Coronary artery (tissue), 2 donors: Measurements from ENCODE around the gene MIEF1.

ENCODE experiments used
- DNase-seq: peaks from one replicate; pipeline ENCODE4 v3.0.0-alpha.2; 2017; ENCODE audit warnings: low spot score
- H3K27ac ChIP-seq, 2 donors: fragments of 200-600 bp; sonication (generic); one replicate each; pipeline ENCODE4 v1.5.1; 2016 to 2019
- H3K4me3 ChIP-seq: fragments of 200-600 bp; sonication (generic); 2 replicates; pipeline ENCODE4 v1.5.1; 2016; ENCODE audit warnings: mild to moderate bottlenecking, moderate library complexity
- TF ChIP-seq, protein P1 (sequence below): fragments of 200-600 bp; sonication (generic); IDR thresholded peaks from one replicate; pipeline ENCODE4 v1.5.1; 2019; ENCODE audit warnings: antibody characterized with exemption

MIEF1 gene

DNA sequence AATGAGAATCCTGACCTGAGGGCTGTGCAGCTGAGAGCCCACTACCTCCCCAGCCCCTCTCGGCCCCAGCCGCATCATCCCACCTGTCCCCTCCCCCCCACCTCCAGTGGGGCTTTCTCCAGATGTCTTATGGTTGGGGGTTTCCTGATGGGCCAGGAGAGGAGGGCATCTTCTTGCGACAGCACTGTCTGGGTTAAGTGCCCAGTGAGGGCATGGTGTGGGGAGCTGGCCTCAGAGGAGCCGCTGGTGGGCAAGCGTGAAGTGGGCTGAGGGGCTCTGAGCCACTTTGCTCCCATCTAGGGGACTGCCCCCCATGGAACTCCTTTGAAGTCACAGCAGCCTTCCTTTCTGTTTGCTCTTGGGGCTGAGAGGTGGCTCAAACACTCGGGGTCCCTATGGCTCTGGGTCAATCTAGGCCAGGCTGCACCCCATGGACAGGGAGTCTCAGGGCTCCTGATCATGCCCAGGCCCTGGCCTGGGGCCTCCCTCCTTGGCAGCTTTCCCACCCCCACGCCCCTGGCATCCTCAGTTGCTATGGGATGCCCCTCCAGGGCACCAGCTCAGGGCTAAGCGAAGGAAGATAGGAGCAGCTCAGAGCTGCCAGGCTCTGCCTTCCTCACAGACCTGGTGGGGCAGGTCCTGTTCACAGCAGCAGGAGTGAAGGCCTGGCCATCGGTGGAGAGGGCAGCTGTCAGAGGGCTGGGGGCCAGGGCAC, 11.0 kb upstream of the MIEF1 start:
- no peak for DNase-seq
- TF ChIP-seq, protein P1, sequence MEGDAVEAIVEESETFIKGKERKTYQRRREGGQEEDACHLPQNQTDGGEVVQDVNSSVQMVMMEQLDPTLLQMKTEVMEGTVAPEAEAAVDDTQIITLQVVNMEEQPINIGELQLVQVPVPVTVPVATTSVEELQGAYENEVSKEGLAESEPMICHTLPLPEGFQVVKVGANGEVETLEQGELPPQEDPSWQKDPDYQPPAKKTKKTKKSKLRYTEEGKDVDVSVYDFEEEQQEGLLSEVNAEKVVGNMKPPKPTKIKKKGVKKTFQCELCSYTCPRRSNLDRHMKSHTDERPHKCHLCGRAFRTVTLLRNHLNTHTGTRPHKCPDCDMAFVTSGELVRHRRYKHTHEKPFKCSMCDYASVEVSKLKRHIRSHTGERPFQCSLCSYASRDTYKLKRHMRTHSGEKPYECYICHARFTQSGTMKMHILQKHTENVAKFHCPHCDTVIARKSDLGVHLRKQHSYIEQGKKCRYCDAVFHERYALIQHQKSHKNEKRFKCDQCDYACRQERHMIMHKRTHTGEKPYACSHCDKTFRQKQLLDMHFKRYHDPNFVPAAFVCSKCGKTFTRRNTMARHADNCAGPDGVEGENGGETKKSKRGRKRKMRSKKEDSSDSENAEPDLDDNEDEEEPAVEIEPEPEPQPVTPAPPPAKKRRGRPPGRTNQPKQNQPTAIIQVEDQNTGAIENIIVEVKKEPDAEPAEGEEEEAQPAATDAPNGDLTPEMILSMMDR, result no peak
- Histone ChIP-seq H3K27ac (no peak overlapping the region), H3K4me3 (no peak overlapping the region)

DNA sequence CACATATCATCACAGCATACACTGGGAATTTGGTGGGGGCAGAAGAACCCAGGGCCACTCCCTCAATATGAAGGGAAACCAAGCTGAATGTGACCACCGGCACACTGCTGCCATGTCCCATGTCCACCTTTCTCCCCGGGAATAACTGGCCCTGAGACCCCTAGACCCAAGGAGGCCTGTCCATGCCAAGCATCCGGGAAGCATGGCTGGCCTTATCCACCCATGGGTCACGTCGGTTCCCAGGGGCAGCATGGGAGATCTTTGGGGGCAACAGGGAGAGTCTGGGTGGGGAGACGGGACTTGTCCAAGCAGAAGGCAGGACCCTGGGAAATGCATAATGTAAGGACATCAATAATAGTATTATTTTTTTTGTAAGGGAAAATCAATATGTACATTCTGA, 10.4 kb upstream of the MIEF1 start:
- no peak for DNase-seq
- TF ChIP-seq, protein P1, result no peak

GRCh38 chr22:39492186-39492585, 9.9 kb upstream of the MIEF1 start:
- Histone ChIP-seq H3K27ac (no peak overlapping the region), H3K4me3 (no peak overlapping the region)
- TF ChIP-seq, protein P1, result no peak
- DNase-seq, result no peak

More for the DNA sequence above, 10.4 kb upstream of the MIEF1 start:
- H3K27ac ChIP-seq, result no peak overlapping the region
- H3K4me3 ChIP-seq, result no peak overlapping the region

DNA sequence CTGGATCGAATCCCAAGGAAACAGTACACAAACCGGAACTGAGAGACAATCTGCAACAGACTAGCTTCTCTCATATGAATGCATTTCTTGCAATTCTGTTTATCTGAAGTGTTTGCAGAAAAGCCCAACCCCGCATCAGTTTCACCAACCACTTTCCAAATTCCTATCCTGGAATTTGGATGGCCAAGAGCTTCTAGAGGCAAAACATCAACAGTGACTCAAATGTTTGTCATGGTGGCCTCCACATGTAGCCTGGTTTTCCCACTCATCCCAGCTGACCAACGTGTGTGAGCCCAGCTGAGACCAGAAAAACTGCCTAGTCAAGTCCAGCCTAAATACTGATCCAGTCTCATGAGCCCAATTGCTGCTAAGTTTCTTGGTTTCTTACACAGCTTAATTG, 8.3 kb upstream of the MIEF1 start:
- Histone ChIP-seq H3K27ac (no peak overlapping the region), H3K4me3 (no peak overlapping the region)
- DNase-seq, result no peak
- TF ChIP-seq, protein P1, result no peak

DNA sequence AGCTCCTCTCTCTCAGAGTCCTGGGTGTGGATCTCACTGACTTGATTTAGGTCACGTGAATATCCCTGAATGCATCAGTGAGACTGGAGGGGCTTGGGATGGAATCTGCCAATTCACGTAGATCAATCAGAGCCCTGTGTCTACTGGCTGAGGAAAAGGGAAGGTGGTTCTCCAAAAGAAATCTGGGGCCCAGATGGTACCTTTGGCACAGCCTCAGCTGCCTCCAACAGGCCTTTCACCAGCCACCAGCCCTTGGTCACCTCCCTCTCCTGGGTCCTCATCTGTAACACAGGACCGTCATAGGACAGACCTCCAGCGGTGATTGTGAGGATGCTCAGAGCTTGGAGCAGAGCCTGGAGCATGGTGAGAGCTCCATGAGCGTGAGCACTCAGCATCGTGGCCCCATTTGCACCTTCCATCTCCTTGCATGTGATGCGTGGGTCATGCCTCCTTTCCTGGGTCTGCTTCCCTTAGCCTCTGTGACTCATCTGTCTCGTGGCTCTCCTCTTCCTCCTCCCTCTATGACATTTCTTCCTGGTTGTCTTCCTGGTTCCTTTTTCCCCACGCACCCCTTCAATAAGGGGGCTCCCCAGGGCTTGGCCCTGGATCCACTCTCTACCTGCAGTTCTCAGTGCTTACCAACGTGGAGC, 7.5 kb upstream of the MIEF1 start:
- H3K27ac ChIP-seq, result no peak overlapping the region
- H3K4me3 ChIP-seq, result no peak overlapping the region
- TF ChIP-seq, protein P1, result no peak
- DNase-seq, result no peak

GRCh38 chr22:39496131-39496838, 5.8 kb upstream of the MIEF1 start:
- DNase-seq, result no peak
- TF ChIP-seq, protein P1, result peak; percentile 61
- no peak overlapping the region for H3K4me3 ChIP-seq
- H3K27ac ChIP-seq, result peak overlapping the region in 1 of 2 donors; percentile 23
